Kidney epithelial cell (primary cell): ENCODE measurements around the gene SMYD5. TPM values are rescaled to one million over a fixed set of nuclear protein-coding genes. Genes with fewer than 3 reads are reported as not detected.

Experiments
- DNase-seq: peaks from one replicate; pipeline ENCODE4 v3.0.0-alpha.2; 2010; ENCODE audit warnings: low read depth
- H3K27me3 ChIP-seq: 2 replicates; pipeline ENCODE4 v1.6.0; 2011; ENCODE audit warnings: low read length; ENCODE audit not compliant: control insufficient read depth, insufficient read depth
- H3K36me3 ChIP-seq: 2 replicates; pipeline ENCODE4 v1.5.1; 2011; ENCODE audit warnings: low read length; ENCODE audit not compliant: control insufficient read depth, insufficient read depth
- H3K4me3 ChIP-seq: 2 replicates; pipeline ENCODE4 v1.5.1; 2011; ENCODE audit warnings: low read depth, mild to moderate bottlenecking, control low read depth, low read length
- CTCF ChIP-seq: IDR thresholded peaks from 2 replicates; pipeline ENCODE4 v1.5.1; 2011; ENCODE audit warnings: mild to moderate bottlenecking, moderate library complexity, low read length, control low read depth, inconsistent platforms; ENCODE audit not compliant: insufficient read depth, poor library complexity, severe bottlenecking
- total RNA-seq: library from RNA; depleted of rRNA; stranded (reverse); fragments of >200 nt; gene quantifications from 2 replicates; pipeline ENCODE4 v1.2.3, GENCODE V29; 2015

Gene SMYD5
- total RNA-seq, 1 donor from 2014 or later = 30.2 TPM

GRCh38 chr2:73263540-73264331 lies 49.7 kb downstream of the SMYD5 start:
- H3K4me3 ChIP-seq = no peak overlapping the region
- TF ChIP-seq CTCF = no peak
- DNase-seq = no peak
- H3K36me3 ChIP-seq = no peaks in the 10 kb centered on the region
- peaks cover 5% of the 10 kb centered on the region for H3K27me3 ChIP-seq

- Histone ChIP-seq H3K27me3 (peaks cover 6% of the 10 kb centered on the region), H3K4me3 (no peak overlapping the region), H3K36me3 (no peaks in the 10 kb centered on the region)
- no peak for DNase-seq
- TF ChIP-seq CTCF = no peak
Observed at GRCh38 chr2:73264332-73264606, 50.2 kb downstream of the SMYD5 start.

GRCh38 chr2:73264783-73265182 lies 50.7 kb downstream of the SMYD5 start:
- no peak for TF ChIP-seq CTCF
- no peak for DNase-seq
- Histone ChIP-seq H3K4me3 (no peak overlapping the region), H3K36me3 (no peaks in the 10 kb centered on the region), H3K27me3 (peaks cover 6% of the 10 kb centered on the region)

GRCh38 chr2:73265298-73266060 lies 51.4 kb downstream of the SMYD5 start:
- H3K36me3 ChIP-seq = no peaks in the 10 kb centered on the region
- no peak for DNase-seq
- H3K4me3 ChIP-seq = no peak overlapping the region
- TF ChIP-seq CTCF = no peak
- H3K27me3 ChIP-seq = peaks cover 6% of the 10 kb centered on the region

GRCh38 chr2:73266061-73266901 lies 52.2 kb downstream of the SMYD5 start:
- no peak for DNase-seq
- Histone ChIP-seq H3K36me3 (no peaks in the 10 kb centered on the region), H3K4me3 (no peak overlapping the region), H3K27me3 (peaks cover 6% of the 10 kb centered on the region)
- TF ChIP-seq CTCF = no peak
